ENCODE results near the gene MAG.

MAG gene

GRCh38 chr19:35299523-35300338, 7.8 kb downstream of the MAG start:
- no peak for DNase-seq

GRCh38 chr19:35300339-35300649, 8.3 kb downstream of the MAG start:
- DNase-seq = no peak

GRCh38 chr19:35301961-35302360, 10.0 kb downstream of the MAG start:
- no peak for DNase-seq

DNA sequence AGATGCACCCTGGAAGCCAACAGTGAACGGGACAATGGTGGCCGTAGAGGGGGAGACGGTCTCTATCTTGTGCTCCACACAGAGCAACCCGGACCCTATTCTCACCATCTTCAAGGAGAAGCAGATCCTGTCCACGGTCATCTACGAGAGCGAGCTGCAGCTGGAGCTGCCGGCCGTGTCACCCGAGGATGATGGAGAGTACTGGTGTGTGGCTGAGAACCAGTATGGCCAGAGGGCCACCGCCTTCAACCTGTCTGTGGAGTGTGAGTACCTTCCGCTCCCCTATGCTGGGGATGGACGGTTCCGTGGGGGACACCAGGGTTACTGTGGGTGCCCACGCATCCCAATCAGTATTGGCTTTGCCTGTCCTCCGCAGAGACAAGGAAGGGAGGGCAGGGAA, 10.5 kb downstream of the MAG start:
- DNase-seq = no peak

DNA sequence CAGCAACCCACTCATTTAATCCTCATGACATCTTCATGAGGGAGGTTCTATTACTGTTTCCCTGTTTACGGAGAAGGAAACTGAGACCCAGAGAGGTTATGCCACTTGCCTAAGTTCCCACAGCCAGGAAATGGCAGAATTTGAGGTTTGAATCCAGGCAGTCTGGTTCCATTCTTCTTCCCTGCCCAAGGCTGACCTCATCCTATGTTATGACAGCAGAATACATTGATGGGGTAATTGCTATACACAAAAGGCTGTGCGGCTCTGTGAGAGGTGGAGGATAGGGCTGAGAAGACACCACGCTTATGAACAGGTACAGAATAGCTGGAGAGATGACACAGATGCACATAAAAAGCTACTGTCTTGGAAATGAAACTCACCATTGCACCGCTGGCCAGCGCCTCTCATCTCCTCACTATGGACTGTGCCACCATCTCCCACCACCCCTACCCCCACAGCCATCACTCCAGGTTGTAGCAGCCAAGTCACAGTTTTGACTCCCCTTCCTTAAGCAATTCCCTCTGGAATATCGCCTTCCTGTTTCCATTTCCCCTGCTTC, 11.5 kb downstream of the MAG start:
- DNase-seq = no peak

GRCh38 chr19:35304036-35304435, 12.1 kb downstream of the MAG start:
- DNase-seq = no peak

- DNase-seq = no peak
Measured at GRCh38 chr19:35305181-35305580, 13.2 kb downstream of the MAG start.

DNA sequence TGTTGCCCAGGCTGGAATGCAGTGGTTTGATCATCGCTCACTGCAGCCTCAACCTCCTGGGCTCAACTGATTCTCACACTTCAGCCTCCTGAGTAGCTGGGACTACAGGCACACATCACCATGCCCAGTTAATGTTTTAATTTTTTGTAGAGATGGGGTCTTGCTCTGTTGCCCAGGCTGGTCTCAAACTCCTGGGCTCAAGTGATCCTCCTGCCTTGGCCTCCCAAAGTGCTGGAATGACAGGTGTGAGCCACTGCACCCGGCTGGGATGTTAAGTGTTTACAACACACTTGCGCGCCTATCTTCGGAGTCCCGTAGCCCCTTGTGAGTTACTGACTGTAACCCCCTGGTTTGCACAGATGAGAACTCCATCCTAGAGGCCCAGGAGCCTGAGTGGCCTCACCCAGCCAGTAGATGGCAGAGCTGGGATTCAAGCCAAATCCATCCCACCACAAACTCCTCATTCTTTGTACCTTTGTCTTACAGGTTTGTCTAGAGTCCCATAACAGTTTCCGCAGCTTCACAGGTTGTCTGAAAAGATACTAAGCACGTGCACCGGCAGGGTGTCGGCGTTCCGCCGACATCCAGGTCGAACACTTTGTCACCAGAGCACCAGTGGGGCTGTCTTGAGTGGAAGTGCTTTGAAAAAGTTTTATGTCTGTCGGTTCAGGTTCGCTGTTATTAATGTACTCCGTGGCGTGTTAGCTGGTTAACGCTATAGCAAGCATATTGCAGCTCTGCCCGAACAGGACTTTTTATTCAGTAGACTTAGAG, 14.7 kb downstream of the MAG start:
- DNase-seq = peak; percentile 20

DNA sequence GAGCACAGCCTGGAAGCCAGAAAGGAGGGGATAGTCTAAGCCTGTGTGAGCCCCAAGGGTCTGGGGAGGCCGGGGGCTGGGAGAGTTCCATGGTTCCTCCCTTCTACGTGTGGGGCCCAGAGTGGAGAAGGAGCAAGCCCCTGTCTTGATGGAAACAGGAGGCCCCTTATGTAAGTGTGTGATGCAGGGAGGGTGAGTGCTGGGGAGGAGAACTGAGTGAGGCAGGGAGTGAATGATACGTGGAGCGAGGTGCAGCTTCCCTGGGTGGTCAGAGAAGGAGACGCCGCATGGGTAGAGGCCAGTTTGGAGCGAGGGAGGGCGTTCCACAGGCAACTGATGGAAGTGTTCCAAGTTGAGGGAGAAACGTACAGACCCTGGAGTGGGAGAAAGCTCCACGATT, 16.0 kb downstream of the MAG start:
- no peak for DNase-seq

DNA sequence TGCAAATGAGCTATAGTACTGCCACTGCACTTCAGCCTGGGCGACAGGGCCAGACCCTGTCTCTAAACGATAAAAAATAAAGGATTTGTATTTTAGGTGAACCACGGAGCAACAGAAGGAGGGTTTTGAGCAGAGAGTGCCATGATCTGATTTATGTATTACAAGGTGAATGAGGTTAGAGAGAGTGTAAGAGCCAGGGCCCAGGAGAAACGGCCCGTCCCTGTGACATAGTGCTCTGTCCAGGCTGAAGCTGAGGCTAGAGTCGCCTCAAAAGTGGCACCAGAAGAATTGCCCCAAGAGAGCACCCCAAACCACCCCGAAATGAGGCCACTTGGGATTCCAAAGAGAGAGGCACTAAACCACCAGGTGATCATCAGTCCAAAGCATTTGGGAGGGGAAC, 16.9 kb downstream of the MAG start:
- DNase-seq = no peak

DNA sequence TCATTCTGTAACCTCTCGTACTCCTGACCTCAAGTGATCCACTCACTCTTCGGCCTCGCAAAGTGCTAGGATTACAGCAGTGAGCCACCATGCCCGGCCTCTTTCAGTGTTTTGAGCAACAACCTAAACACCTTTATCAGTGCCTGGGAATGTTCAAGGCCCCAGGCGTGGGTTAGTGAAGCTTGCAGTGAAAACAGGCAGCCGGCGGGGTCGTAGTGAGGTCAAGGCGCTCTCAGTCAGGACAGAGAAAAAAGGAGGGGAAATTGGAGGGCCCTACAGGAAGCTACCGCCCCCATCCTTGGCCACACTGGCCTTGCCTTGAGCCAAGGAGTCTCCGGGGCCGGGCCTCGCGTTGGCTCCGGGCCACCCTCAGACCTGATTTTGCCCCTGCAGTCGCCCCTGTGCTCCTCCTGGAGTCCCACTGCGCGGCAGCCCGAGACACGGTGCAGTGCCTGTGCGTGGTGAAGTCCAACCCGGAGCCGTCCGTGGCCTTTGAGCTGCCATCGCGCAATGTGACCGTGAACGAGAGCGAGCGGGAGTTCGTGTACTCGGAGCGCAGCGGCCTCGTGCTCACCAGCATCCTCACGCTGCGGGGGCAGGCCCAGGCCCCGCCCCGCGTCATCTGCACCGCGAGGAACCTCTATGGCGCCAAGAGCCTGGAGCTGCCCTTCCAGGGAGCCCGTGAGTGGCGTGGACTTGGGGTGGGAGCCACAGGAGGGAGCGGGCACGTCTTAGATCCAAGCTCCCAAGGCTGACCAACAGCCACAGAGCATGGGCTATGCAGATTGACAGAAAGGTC, 17.7 kb downstream of the MAG start:
- no peak for DNase-seq

- no peak for DNase-seq
Measured at GRCh38 chr19:35310331-35310730, 18.4 kb downstream of the MAG start.

DNA sequence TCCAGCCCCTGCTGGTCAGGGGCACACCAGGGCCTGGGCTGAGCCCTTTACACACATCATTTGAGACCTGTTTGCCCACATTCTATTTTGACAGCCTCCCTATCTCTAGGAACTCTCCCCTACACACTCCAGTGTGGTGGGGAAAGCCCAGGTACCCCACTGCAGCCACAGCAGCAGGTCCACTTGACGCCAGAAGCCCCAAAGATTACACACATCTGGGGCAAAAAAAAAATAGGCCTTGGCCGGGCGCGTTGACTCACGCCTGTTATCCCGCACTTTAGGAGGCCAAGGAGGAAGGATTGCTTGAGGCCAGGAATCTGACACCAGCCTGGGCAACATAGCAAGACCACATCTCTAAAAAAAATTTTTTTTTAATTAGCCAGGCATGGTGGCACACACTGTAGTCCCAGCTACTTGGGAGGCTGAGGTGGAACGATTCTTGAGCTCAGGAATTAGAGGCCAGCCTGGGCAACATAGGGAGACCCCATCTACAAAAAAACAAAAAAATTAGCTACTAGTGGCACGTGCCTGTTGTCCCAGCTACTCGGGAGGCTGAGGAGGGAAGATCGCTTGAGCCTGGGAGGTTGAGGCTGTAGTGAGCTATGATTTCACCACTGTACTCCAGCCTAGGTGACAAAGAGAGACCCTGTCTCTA, 19.0 kb downstream of the MAG start:
- DNase-seq = no peak

DNA sequence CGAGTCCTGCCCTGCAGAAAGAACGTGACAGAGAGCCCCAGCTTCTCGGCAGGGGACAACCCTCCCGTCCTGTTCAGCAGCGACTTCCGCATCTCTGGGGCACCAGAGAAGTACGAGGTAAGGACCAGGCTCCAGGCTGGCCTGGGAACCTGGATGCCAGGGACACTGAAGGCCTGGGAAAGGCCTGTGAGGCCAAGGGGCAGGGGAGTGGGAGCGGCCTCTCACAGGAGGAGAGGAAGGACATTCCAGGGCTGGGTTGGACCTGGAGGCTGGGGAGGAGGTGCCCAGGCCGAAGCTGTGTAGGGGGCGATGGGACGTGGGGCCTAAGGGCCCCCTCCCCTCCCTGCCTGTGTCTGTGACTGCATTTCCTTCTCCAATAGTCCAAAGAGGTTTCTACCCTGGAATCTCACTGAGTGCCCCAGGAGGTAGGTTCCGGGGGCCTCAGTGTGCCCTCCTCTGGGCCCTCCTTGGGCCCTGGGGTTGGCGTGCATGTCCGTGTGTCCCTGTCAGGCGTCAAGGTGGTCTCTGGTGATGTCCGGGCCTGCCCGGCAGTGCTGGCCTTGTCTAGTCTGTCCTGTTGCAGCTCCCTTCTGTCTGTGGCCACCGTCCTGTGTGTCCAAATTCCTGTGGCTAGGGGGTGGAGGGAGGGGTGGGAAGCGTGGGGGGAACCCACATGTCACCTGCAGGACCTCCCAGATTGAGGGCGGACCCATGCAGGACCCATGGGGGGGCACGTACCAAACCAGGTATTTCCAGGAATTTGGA, 20.1 kb downstream of the MAG start:
- DNase-seq = no peak

DNA sequence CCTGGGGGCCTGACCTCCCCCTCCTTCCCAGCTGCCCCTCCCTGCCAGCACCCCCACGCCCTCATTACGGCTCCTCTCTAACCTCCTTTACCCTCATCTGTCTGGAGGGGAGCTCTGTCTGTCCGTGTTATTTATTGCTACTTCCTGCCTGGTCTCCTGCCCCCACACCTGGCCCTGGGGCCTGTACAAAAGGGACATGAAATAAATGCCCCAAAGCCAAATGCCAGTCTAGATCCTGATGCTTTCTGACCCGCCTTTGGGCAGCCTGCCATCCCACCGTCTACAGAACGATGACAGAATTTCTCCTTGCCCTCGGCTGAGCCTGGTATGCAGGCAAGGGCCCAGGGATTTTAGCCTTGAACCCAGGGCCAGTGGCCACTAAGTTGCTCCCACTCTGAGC, 21.6 kb downstream of the MAG start:
- no peak for DNase-seq

GRCh38 chr19:35314031-35314430, 22.1 kb downstream of the MAG start:
- DNase-seq = no peak

DNA sequence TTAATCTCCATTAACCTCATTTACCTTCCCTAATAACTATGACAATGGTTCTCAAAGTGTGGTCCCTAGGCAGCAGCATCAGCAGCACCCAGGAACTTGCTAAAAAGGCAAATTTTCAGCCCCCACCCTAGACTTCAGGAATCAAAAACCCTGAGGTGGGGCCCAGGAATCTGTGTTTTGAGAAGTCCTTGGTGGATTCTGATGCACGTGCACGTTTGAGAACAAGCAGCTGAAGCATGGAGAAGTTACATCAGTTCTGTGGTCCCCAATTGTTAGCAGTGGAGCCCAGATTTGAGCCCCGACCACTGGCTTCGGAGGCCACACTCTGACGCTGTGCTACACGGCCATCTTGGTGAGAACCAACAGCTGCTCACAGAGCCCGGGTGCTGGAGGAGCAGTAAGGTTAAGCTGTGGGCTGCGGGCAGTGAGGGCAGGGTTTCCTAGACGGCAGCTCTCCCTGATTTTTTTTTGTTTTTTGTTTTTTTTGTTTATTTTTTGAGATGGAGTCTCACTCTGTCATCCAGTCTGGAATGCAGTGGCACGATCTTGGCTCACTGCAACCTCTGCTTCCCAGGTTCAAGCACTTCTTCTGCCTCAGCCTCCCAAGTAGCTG, 23.0 kb downstream of the MAG start:
- DNase-seq = no peak

DNA sequence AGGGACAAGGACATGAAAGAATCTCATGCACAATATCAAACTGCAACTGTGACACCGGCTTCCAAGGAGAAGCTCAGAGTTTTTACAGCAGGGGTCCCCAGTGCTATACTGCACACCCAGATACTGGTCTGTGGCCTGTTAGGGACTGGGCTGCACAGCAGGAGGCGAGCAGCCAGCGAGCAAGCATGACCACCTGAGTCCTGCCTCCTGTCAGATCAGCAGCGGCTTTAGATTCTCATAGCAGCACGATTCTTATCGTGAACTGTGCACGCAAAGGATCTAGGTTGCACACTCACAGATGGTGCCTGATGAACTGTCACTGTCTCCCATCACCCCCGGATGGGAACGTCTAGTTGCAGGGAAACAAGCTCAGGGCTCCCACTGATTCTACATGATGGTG, 23.9 kb downstream of the MAG start:
- DNase-seq = no peak

DNA sequence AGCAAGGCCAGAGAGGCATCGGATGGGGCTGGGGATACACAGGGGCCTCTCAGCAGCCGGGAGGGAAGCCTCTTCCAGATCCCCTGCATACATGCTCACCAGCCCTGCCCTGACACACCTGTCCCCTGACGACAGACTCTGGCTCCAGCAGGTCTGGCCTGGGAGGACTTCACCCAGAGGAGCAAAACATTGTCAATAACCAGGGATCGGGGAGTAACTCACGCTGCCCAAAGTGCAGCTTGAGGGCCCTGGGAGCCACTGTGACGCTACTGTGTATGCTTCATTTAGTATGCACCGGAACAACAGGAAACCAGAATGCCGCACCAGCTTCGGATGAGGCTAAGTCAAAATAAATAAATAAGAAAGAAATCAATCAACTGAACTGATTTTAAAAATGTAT, 24.6 kb downstream of the MAG start:
- DNase-seq = no peak

GRCh38 chr19:35317464-35318043, 25.6 kb downstream of the MAG start:
- DNase-seq = no peak

All from stimulated activated CD4-positive, alpha-beta T cell treated with anti-CD3 and anti-CD28 coated beads, Interleukin-15, amount 100 ng/mL, for 24 hours (primary cell).